ENCODE data around the gene RAP2A.

RAP2A gene

GRCh38 chr13:97440598-97441170 lies 6.7 kb downstream of the RAP2A start:
- no peak for TF ChIP-seq CTCF (IDR thresholded peaks at IDR 0.05)
- Histone ChIP-seq H3K4me3 (ENCODE audit: low read depth in 1 of 2, low read length in 1 of 2) (no peak overlapping the region), H3K4me1 (ENCODE audit: control insufficient read depth in 1 of 2, insufficient read depth in 1 of 2, low read depth in 1 of 2, low read length in 1 of 2) (peaks cover 0 to 7% of the 10 kb centered on the region in 2 experiments), H3K27me3 (no peaks in the 10 kb centered on the region), H3K9me3 (no peaks in the 10 kb centered on the region), H3K27ac (no peak overlapping the region), H3K36me3 (no peaks in the 10 kb centered on the region)

- Histone ChIP-seq H3K36me3 (no peaks in the 10 kb centered on the region), H3K27me3 (no peaks in the 10 kb centered on the region), H3K4me1 (ENCODE audit: control insufficient read depth in 1 of 2, insufficient read depth in 1 of 2, low read depth in 1 of 2, low read length in 1 of 2) (peaks cover 0 to 7% of the 10 kb centered on the region in 2 experiments), H3K27ac (no peak overlapping the region), H3K9me3 (no peaks in the 10 kb centered on the region), H3K4me3 (ENCODE audit: low read depth in 1 of 2, low read length in 1 of 2) (no peak overlapping the region)
- no peak for TF ChIP-seq CTCF (IDR thresholded peaks at IDR 0.05)
These were observed 7.4 kb downstream of the RAP2A start for GRCh38 chr13:97441368-97441767.

GRCh38 chr13:97445522-97446187 lies 11.7 kb downstream of the RAP2A start:
- Histone ChIP-seq H3K4me3 (ENCODE audit: low read depth in 1 of 2, low read length in 1 of 2) (no peak overlapping the region), H3K4me1 (ENCODE audit: control insufficient read depth in 1 of 2, insufficient read depth in 1 of 2, low read depth in 1 of 2, low read length in 1 of 2) (no peaks in the 10 kb centered on the region), H3K9me3 (no peaks in the 10 kb centered on the region), H3K27ac (no peak overlapping the region), H3K36me3 (no peaks in the 10 kb centered on the region), H3K27me3 (no peaks in the 10 kb centered on the region)
- TF ChIP-seq CTCF (IDR thresholded peaks at IDR 0.05), result no peak

GRCh38 chr13:97446448-97446847 lies 12.5 kb downstream of the RAP2A start:
- H3K4me1 ChIP-seq (ENCODE audit: control insufficient read depth in 1 of 2, insufficient read depth in 1 of 2, low read depth in 1 of 2, low read length in 1 of 2), result no peaks in the 10 kb centered on the region
- no peaks in the 10 kb centered on the region for H3K27me3 ChIP-seq
- no peak overlapping the region for H3K27ac ChIP-seq
- no peaks in the 10 kb centered on the region for H3K9me3 ChIP-seq
- no peaks in the 10 kb centered on the region for H3K36me3 ChIP-seq
- TF ChIP-seq CTCF (IDR thresholded peaks at IDR 0.05), result no peak
- H3K4me3 ChIP-seq (ENCODE audit: low read depth in 1 of 2, low read length in 1 of 2), result no peak overlapping the region

- Histone ChIP-seq H3K36me3 (no peaks in the 10 kb centered on the region), H3K4me3 (ENCODE audit: low read depth in 1 of 2, low read length in 1 of 2) (no peak overlapping the region), H3K9me3 (no peaks in the 10 kb centered on the region), H3K4me1 (ENCODE audit: control insufficient read depth in 1 of 2, insufficient read depth in 1 of 2, low read depth in 1 of 2, low read length in 1 of 2) (no peaks in the 10 kb centered on the region), H3K27me3 (no peaks in the 10 kb centered on the region), H3K27ac (no peak overlapping the region)
- TF ChIP-seq CTCF (IDR thresholded peaks at IDR 0.05), result no peak
These were observed 14.7 kb downstream of the RAP2A start for GRCh38 chr13:97448503-97449251.

Measured in neutrophil (primary cell).